Measurements from ENCODE around the gene SLC30A5. TPM values are rescaled to one million over a fixed set of nuclear protein-coding genes. Genes with fewer than 3 reads are reported as not detected.

Gene SLC30A5
- total and polyA plus RNA-seq, 12 donors = 17.9 to 36.7 (median 31.7) TPM

GRCh38 chr5:69049151-69049550 is 44.7 kb upstream of the SLC30A5 start:
- H3K36me3 ChIP-seq = no peaks in the 10 kb centered on the region
- intact Hi-C loops (cut with DNase I) = loop anchor here in 5 of 10 donors (5.0 to 10.0 kb wide), 6 partner anchors 38 to 288 kb away; partner anchors contain the start of genes CCDC125 (in 1 of the 5) and SLC30A5 (in 1 of the 5)
- H3K27me3 ChIP-seq = no peaks in the 10 kb centered on the region
- no peak overlapping the region for H3K4me3 ChIP-seq
- ATAC-seq = peak in 1 of 8 donors; percentile 42
- 58 to 63% methylated on average over 1 of the region's 1 CpG for WGBS, 2 donors
- DNase-seq = no peak
- H3K4me1 ChIP-seq = no peaks in the 10 kb centered on the region
- H3K27ac ChIP-seq = no peak overlapping the region
- H3K9me3 ChIP-seq = no peaks in the 10 kb centered on the region
- TF ChIP-seq, protein P1, sequence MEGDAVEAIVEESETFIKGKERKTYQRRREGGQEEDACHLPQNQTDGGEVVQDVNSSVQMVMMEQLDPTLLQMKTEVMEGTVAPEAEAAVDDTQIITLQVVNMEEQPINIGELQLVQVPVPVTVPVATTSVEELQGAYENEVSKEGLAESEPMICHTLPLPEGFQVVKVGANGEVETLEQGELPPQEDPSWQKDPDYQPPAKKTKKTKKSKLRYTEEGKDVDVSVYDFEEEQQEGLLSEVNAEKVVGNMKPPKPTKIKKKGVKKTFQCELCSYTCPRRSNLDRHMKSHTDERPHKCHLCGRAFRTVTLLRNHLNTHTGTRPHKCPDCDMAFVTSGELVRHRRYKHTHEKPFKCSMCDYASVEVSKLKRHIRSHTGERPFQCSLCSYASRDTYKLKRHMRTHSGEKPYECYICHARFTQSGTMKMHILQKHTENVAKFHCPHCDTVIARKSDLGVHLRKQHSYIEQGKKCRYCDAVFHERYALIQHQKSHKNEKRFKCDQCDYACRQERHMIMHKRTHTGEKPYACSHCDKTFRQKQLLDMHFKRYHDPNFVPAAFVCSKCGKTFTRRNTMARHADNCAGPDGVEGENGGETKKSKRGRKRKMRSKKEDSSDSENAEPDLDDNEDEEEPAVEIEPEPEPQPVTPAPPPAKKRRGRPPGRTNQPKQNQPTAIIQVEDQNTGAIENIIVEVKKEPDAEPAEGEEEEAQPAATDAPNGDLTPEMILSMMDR (IDR thresholded peaks at IDR 0.05) = no peak

DNA sequence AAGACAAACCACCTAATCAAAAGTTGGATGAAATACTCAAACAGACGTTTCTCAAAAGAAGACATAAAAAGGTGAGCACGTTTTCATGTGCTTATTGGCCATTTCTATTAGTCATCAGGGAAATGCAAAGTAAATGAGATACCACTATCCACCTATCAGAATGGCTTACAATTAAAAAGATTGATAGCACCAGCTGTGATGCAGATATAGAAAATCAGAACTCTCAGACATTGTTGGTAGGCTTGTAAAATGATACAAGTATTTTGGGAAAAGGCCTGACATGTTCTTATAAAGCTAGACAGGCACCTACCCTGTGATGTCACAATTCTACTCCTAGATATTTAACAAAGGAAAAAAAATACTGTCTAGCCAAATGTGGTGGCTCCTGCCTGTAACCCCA is 44.0 kb upstream of the SLC30A5 start:
- Histone ChIP-seq H3K36me3 (no peaks in the 10 kb centered on the region), H3K27ac (no peak overlapping the region), H3K27me3 (no peaks in the 10 kb centered on the region), H3K4me3 (no peak overlapping the region), H3K4me1 (no peaks in the 10 kb centered on the region), H3K9me3 (no peaks in the 10 kb centered on the region)
- TF ChIP-seq, protein P1 (IDR thresholded peaks at IDR 0.05) = no peak
- DNase-seq = no peak
- intact Hi-C loops (cut with DNase I) = loop anchor here in 5 of 10 donors (5.0 to 10.0 kb wide), 6 partner anchors 38 to 288 kb away; partner anchors contain the start of genes CCDC125 (in 1 of the 5) and SLC30A5 (in 1 of the 5)
- WGBS, 2 donors = 51 to 52% methylated on average over 2 of the region's 2 CpGs
- ATAC-seq = no peak

- H3K9me3 ChIP-seq = no peaks in the 10 kb centered on the region
- no peak for DNase-seq
- H3K27me3 ChIP-seq = no peaks in the 10 kb centered on the region
- H3K27ac ChIP-seq = no peak overlapping the region
- no peak overlapping the region for H3K4me3 ChIP-seq
- TF ChIP-seq, protein P1 (IDR thresholded peaks at IDR 0.05) = no peak
- no peaks in the 10 kb centered on the region for H3K4me1 ChIP-seq
- 61 to 73% methylated on average over 3 of the region's 3 CpGs for WGBS, 2 donors
- intact Hi-C loops (cut with DNase I) = no loop called here
- H3K36me3 ChIP-seq = no peaks in the 10 kb centered on the region
- ATAC-seq = no peak
Observed at GRCh38 chr5:69050214-69050613, 43.6 kb upstream of the SLC30A5 start.

DNA sequence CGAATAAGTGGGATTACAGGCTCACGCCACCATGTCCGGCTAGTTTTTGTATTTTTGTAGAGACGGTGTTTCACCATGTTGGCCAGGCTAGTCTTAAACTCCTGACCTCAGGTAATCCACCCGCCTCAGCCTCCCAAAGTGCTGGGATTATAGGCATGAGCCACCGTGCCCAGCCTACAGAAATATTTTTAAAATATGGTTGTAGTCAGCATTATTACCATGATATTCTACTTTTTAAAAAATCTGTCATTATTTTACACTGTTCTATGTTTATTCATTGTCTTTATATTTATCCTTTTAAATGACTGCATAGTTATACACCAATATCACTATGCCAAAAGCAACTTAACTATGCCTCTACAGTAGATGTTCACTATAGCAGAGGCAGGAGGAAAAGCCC is 41.6 kb upstream of the SLC30A5 start:
- intact Hi-C loops (cut with DNase I) = no loop called here
- TF ChIP-seq, protein P1 (IDR thresholded peaks at IDR 0.05) = no peak
- no peaks in the 10 kb centered on the region for H3K27me3 ChIP-seq

More for the DNA sequence above, 41.6 kb upstream of the SLC30A5 start:
- no peaks in the 10 kb centered on the region for H3K9me3 ChIP-seq
- no peak for DNase-seq
- no peaks in the 10 kb centered on the region for H3K36me3 ChIP-seq
- H3K4me3 ChIP-seq = no peak overlapping the region
- 95 to 97% methylated on average over 6 of the region's 6 CpGs for WGBS, 2 donors
- no peak for ATAC-seq
- H3K27ac ChIP-seq = no peak overlapping the region
- no peaks in the 10 kb centered on the region for H3K4me1 ChIP-seq

Data from heart right ventricle (tissue), 16 donors.